ENCODE results near the gene RHBDD1.

The RHBDD1 gene

DNA sequence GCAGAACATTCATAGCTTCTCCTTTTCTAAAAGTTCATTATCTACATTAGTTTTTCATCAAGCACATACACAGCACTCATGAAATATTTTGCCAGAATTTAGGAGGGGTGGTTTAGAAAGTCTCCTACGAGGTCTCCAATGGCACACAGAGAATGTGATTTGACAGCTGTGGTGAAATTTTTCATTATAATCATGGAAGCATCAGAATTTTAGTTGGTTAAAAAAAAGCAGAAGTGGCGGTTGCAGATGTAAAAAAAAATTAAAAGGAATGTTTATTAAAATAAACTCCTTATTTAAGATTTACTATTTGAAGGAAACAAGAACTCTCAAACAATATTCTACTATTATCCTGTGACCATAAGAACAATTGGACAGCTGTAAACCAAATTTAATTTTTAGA, 10.8 kb upstream of the RHBDD1 start:
- Histone ChIP-seq H3K4me3 (ENCODE audit: insufficient read depth, low read length, poor library complexity, severe bottlenecking) (no peak overlapping the region), H3K9me3 (ENCODE audit: insufficient read depth, low read length) (no peaks in the 10 kb centered on the region), H3K27ac (ENCODE audit: low read depth, low read length) (no peak overlapping the region), H3K27me3 (ENCODE audit: low read length) (no peaks in the 10 kb centered on the region), H3K79me2 (ENCODE audit: insufficient read depth, low read length) (peaks cover 43% of the 10 kb centered on the region; the same call in 1 of the 2 replicates), H4K20me1 (ENCODE audit: low read depth, low read length) (no peaks in the 10 kb centered on the region), H3K9me2 (replicated peaks; ENCODE audit: insufficient read depth, low read length) (no peaks in the 10 kb centered on the region), H3F3A (ENCODE audit: insufficient read depth) (peaks cover 25% of the 10 kb centered on the region), H3K4me2 (ENCODE audit: low read depth, low read length, poor library complexity, severe bottlenecking) (peak overlapping the region; percentile 19), H3K9ac (ENCODE audit: low read length) (no peak overlapping the region), H3K36me3 (ENCODE audit: low read length) (no peaks in the 10 kb centered on the region), H2AFZ (ENCODE audit: low read depth, low read length, severe bottlenecking) (no peak overlapping the region)
- TF ChIP-seq CTCF (IDR thresholded peaks at IDR 0.05; ENCODE audit: insufficient read depth, low read length, poor library complexity, severe bottlenecking) = no peak
- TF ChIP-seq EZH2phosphoT487 (conservative IDR thresholded peaks at IDR 0.05; ENCODE audit: low read length) = no peak

DNA sequence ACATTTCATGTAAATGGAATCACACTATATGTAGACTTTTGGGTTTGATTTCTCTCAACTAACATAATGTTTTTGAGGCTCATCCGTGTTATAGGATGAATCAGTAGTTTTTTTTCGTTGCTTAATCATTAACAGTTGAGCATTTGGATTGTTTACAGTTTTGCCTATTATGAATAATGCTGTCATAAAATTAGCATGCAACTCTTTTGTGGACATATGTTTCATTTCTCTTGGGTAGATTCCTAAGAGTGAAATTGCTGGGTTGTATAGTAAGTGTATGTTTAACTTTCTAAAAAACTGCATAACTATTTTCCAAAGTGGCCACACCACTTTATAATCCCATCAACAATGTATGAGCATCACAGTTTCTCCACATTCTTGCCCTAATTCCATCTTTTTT, 7.7 kb upstream of the RHBDD1 start:
- no peak overlapping the region for H3K9ac ChIP-seq (ENCODE audit: low read length)
- no peaks in the 10 kb centered on the region for H3K27me3 ChIP-seq (ENCODE audit: low read length)
- TF ChIP-seq CTCF (IDR thresholded peaks at IDR 0.05; ENCODE audit: insufficient read depth, low read length, poor library complexity, severe bottlenecking) = no peak
- H3K36me3 ChIP-seq (ENCODE audit: low read length) = peaks cover 18% of the 10 kb centered on the region
- H3K9me2 ChIP-seq (replicated peaks; ENCODE audit: insufficient read depth, low read length) = no peaks in the 10 kb centered on the region
- peaks cover 63% of the 10 kb centered on the region for H3K79me2 ChIP-seq (ENCODE audit: insufficient read depth, low read length)
- no peak overlapping the region for H3K4me3 ChIP-seq (ENCODE audit: insufficient read depth, low read length, poor library complexity, severe bottlenecking)
- peak overlapping the region; percentile 12; the same call in 1 of the 2 replicates for H3K27ac ChIP-seq (ENCODE audit: low read depth, low read length)
- peaks cover 41% of the 10 kb centered on the region for H3F3A ChIP-seq (ENCODE audit: insufficient read depth)
- H4K20me1 ChIP-seq (ENCODE audit: low read depth, low read length) = 0 out of 2 replicates have a peak, but pooled peaks cover 8% of the 10 kb centered on the region
- no peak overlapping the region for H3K4me2 ChIP-seq (ENCODE audit: low read depth, low read length, poor library complexity, severe bottlenecking)
- H2AFZ ChIP-seq (ENCODE audit: low read depth, low read length, severe bottlenecking) = no peak overlapping the region
- H3K9me3 ChIP-seq (ENCODE audit: insufficient read depth, low read length) = no peaks in the 10 kb centered on the region

DNA sequence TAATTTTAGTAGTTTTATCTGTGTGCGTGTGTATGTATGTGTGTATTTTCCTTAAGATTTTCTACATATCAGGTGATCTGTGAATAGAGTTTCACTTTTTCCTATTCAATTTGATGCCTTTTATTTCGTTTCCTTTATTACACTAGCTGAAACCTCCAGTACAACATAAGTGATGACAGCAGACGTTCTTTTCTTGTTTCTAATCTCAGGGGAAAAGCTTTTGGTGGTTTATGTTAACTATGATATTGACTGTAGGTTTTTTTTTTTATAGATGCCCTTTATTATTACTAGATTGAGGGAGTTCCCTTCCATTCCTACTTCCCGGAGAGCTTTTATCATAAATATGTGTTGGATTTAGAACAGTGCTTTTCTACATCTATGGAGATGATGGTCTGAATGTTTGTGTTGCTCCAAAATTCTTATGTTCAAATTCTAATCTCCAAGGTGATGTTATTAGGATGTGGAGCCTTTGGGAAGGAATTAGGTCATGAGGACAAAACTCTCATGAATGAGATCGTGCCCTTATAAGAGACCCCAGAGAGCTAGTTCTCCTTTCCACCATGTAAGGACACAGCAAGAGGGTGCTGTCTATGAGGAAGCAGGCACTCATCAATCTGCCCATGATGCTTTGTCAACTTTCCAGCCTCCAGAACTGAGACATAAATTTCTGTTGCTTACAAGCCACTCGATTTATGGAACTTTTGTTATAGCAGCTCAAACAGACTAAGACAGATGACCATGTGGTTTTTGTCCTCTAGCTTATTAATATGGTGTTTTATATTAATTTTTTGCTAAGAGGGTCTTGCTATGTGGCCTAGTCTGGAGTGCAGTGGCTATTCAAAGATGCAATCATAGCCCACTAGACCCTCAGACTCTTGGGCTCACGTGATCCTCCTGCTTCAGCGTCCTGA, 5.9 kb upstream of the RHBDD1 start:
- Histone ChIP-seq H3K79me2 (ENCODE audit: insufficient read depth, low read length) (peaks cover 72% of the 10 kb centered on the region), H3K9ac (ENCODE audit: low read length) (no peak overlapping the region), H3K27ac (ENCODE audit: low read depth, low read length) (peak overlapping the region; percentile 32; the same call in 1 of the 2 replicates), H3K36me3 (ENCODE audit: low read length) (peaks cover 33% of the 10 kb centered on the region), H3K4me2 (ENCODE audit: low read depth, low read length, poor library complexity, severe bottlenecking) (peak overlapping the region; percentile 1), H3K9me2 (replicated peaks; ENCODE audit: insufficient read depth, low read length) (no peaks in the 10 kb centered on the region), H4K20me1 (ENCODE audit: low read depth, low read length) (0 out of 2 replicates have a peak, but pooled peaks cover 14% of the 10 kb centered on the region), H3K9me3 (ENCODE audit: insufficient read depth, low read length) (no peaks in the 10 kb centered on the region), H2AFZ (ENCODE audit: low read depth, low read length, severe bottlenecking) (no peak overlapping the region), H3F3A (ENCODE audit: insufficient read depth) (peaks cover 41% of the 10 kb centered on the region), H3K27me3 (ENCODE audit: low read length) (no peaks in the 10 kb centered on the region), H3K4me3 (ENCODE audit: insufficient read depth, low read length, poor library complexity, severe bottlenecking) (no peak overlapping the region)
- TF ChIP-seq CTCF (IDR thresholded peaks at IDR 0.05; ENCODE audit: insufficient read depth, low read length, poor library complexity, severe bottlenecking) (no peak), EZH2phosphoT487 (conservative IDR thresholded peaks at IDR 0.05; ENCODE audit: low read length) (no peak)

Measured in SU-DHL-6 (cell line).